GM12892 (cell line): ENCODE measurements around the gene ZIC1.

ENCODE experiments used
- POLR2A ChIP-seq: IDR thresholded peaks from 2 replicates; pipeline ENCODE4 v1.6.1; 2011; ENCODE audit warnings: low read depth, low read length, control low read depth
- POLR2AphosphoS5 ChIP-seq: IDR thresholded peaks from 2 replicates; pipeline ENCODE4 v1.6.1; 2011; ENCODE audit warnings: low read depth, low read length, control low read depth
- TAF1 ChIP-seq: IDR thresholded peaks from 2 replicates; pipeline ENCODE4 v1.6.1; 2011; ENCODE audit warnings: low read depth, mild to moderate bottlenecking, control low read depth, low read length, borderline replicate concordance

DNA sequence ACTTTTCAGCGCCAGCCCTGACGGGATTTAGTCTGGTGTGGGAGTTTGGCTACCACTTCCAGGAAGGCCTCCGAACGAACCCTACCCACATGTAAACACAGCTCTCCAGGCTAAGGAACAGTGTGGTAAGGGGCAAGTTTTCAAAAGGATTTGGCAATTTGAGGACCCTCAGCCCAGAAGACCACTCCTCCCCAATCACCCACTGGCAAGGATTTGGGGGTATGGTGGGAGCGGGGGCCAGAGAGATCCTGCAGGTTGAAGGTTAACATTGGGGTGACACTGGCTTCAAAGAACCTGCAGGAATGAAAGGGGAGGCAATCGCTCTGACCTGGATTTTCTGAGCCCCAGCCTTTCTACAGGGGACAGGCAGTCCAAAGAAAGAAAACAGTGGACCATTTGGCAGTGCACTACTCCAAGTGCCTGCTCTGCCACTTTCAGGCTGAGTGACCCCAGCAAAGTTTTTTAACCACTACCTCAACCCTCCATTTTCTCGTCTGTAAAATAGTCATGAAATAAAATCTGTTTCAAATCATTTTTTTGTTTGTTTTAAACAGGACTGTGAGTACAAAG, 37.3 kb upstream of the ZIC1 start:
- TF ChIP-seq POLR2AphosphoS5 (no peak), POLR2A (no peak), TAF1 (no peak)
